Mucosa of rectum (tissue), 2 donors: Measurements from ENCODE around the gene ZNF189.

Source experiments
- H3K27ac ChIP-seq, 2 donors: one replicate each; pipeline ENCODE4 v1.7.0; 2013; ENCODE audit warnings: inconsistent platforms in 2 of 2, low read depth in 2 of 2, low read length in 2 of 2
- H3K27me3 ChIP-seq, 2 donors: one replicate each; pipeline ENCODE4 v1.7.0; 2013; ENCODE audit warnings: low read length in 2 of 2; ENCODE audit not compliant: control insufficient read depth in 2 of 2, insufficient read depth in 2 of 2
- H3K36me3 ChIP-seq, 2 donors: one replicate each; pipeline ENCODE4 v1.7.0; 2013; ENCODE audit warnings: low read length in 2 of 2; ENCODE audit not compliant: control insufficient read depth in 2 of 2, insufficient read depth in 2 of 2
- H3K4me1 ChIP-seq, 2 donors: one replicate each; pipeline ENCODE4 v1.7.0; 2013; ENCODE audit warnings: low read length in 2 of 2, mild to moderate bottlenecking in 1 of 2; ENCODE audit not compliant: control insufficient read depth in 2 of 2, insufficient read depth in 2 of 2
- H3K4me3 ChIP-seq, 2 donors: one replicate each; pipeline ENCODE4 v1.7.0; 2013; ENCODE audit warnings: low read length in 2 of 2
- H3K9ac ChIP-seq, 2 donors: one replicate each; pipeline ENCODE4 v1.7.0; 2013; ENCODE audit warnings: low read length in 2 of 2, low read depth in 1 of 2, mild to moderate bottlenecking in 1 of 2
- H3K9me3 ChIP-seq, 2 donors: one replicate each; pipeline ENCODE4 v1.7.0; 2013; ENCODE audit warnings: low read length in 2 of 2; ENCODE audit not compliant: control insufficient read depth in 2 of 2
- donor health status: healthy.
- donor health status: Normal muscosa, but diverticular disease.

ZNF189 gene

GRCh38 chr9:101417977-101418376 is 19.3 kb downstream of the ZNF189 start:
- Histone ChIP-seq H3K4me1 (peaks cover 0 to 5% of the 10 kb centered on the region in 2 donors), H3K27me3 (no peaks in the 10 kb centered on the region), H3K36me3 (no peaks in the 10 kb centered on the region), H3K4me3 (no peak overlapping the region), H3K9me3 (peaks cover 3 to 5% of the 10 kb centered on the region in 2 donors), H3K27ac (no peak overlapping the region), H3K9ac (no peak overlapping the region)

GRCh38 chr9:101418518-101419430 is 20.1 kb downstream of the ZNF189 start:
- no peaks in the 10 kb centered on the region for H3K27me3 ChIP-seq
- no peak overlapping the region for H3K27ac ChIP-seq
- peaks cover 0 to 5% of the 10 kb centered on the region in 2 donors for H3K4me1 ChIP-seq
- peaks cover under 1 to 3% of the 10 kb centered on the region in 2 donors for H3K9me3 ChIP-seq
- H3K36me3 ChIP-seq: no peaks in the 10 kb centered on the region
- H3K9ac ChIP-seq: no peak overlapping the region
- H3K4me3 ChIP-seq: no peak overlapping the region

GRCh38 chr9:101419863-101420262 is 21.2 kb downstream of the ZNF189 start:
- peaks cover 0 to 3% of the 10 kb centered on the region in 2 donors for H3K9me3 ChIP-seq
- H3K9ac ChIP-seq: no peak overlapping the region

DNA sequence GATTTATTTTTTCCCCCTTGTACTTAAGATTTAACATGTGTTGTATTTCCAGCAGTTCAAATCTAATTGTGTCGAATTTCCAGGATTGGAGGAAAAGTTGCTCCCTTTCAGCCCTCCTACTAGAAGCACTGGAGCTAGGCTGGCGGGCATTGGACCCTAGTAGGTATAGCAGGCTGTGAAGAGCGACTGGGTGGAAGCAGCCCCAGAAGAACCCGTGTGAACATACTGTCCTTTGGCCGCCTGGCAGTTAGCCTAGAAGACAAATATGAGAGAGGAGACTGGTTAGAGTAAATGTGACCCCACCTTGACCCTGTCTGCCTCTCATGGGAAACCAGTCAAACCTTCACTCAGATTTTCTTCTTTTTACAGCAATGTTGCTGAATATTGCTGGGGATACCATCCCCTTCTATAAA is 23.0 kb downstream of the ZNF189 start:
- Histone ChIP-seq H3K4me3 (no peak overlapping the region), H3K9me3 (no peaks in the 10 kb centered on the region), H3K27ac (no peak overlapping the region), H3K9ac (no peak overlapping the region), H3K27me3 (no peaks in the 10 kb centered on the region), H3K36me3 (no peaks in the 10 kb centered on the region), H3K4me1 (peaks cover 0 to 5% of the 10 kb centered on the region in 2 donors)

More at GRCh38 chr9:101419863-101420262, 21.2 kb downstream of the ZNF189 start:
- Histone ChIP-seq H3K27me3 (no peaks in the 10 kb centered on the region), H3K4me1 (peaks cover 0 to 5% of the 10 kb centered on the region in 2 donors), H3K27ac (no peak overlapping the region), H3K4me3 (no peak overlapping the region), H3K36me3 (no peaks in the 10 kb centered on the region)

DNA sequence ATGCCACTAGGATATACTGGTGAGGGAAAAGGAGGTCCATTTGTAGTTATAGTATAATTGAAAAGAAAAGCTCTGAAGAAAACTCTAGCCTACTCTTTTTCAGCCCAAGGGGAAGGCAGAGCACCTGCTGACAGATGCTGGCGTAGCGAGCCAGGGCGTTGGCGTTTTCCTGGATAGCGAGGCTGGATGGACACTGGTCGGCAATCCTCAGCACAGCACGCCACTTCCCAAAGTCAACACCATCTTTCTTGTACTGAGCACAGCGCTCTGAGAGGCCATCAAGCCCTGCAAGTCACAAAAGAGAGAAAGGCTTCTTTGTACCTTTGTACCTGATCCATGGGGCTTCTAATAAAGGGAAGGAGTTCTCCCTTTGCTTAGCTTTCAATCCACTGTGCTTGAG is 28.7 kb downstream of the ZNF189 start:
- no peaks in the 10 kb centered on the region for H3K36me3 ChIP-seq
- no peaks in the 10 kb centered on the region for H3K27me3 ChIP-seq
- H3K9me3 ChIP-seq: no peaks in the 10 kb centered on the region
- H3K4me1 ChIP-seq: peaks cover 0 to 3% of the 10 kb centered on the region in 2 donors
- H3K27ac ChIP-seq: no peak overlapping the region
- no peak overlapping the region for H3K9ac ChIP-seq
- no peak overlapping the region for H3K4me3 ChIP-seq

DNA sequence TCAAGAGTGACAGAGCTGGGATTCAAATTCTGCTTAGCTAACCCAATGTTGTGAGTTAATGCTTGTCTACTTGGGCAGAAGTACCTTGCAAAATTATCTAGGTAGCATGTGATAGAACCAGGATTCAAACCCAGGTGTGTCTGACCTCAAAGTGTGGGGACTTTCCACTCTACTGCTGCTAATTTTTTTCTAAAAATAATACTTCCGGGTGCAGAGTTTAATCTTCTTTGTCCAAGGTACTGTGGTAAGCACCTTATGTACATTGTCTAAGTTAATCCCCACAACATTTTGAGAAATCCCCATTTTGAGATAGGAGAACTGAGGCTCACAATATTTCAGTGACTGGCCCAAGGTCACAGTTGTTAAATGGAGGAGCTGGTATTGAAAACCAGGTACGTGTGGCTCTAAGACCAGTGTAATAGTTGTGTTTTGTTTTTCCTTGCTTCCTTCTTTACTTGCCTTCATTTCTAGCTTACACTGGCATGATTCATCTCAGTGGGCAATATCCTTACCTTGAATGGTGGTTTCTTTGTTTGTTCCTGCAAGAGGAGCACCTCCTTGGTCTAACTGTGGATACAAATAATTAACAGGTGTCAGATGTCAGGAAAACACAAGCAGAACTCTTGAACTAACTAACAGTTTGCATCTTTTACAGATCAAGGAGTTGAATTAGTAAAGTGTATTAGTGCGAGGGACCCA is 29.5 kb downstream of the ZNF189 start:
- H3K36me3 ChIP-seq: no peaks in the 10 kb centered on the region
- no peaks in the 10 kb centered on the region for H3K27me3 ChIP-seq
- no peak overlapping the region for H3K4me3 ChIP-seq
- H3K9me3 ChIP-seq: no peaks in the 10 kb centered on the region
- H3K27ac ChIP-seq: no peak overlapping the region
- peaks cover 0 to 3% of the 10 kb centered on the region in 2 donors for H3K4me1 ChIP-seq
- no peak overlapping the region for H3K9ac ChIP-seq

DNA sequence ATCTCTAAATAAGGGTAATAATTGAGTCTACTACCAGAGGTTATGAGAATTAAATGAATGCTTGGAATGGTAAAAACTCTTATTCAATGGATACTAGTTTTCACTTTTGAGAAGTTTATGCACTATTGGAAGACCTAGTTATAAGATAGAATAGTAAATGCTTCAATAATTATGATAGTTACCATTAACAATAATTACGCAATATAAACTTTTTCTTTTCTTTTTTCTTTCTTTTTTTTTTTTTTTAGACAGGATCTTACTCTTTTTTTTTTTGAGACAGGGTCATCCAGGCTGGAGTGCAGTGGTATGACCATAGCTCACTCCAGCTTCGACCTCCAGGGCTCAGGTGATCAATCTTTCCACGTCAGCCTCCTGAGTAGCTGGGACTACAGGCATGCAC is 30.3 kb downstream of the ZNF189 start:
- Histone ChIP-seq H3K36me3 (no peaks in the 10 kb centered on the region), H3K9me3 (no peaks in the 10 kb centered on the region), H3K27ac (no peak overlapping the region), H3K9ac (no peak overlapping the region), H3K4me1 (peaks cover 0 to 3% of the 10 kb centered on the region in 2 donors), H3K4me3 (no peak overlapping the region), H3K27me3 (no peaks in the 10 kb centered on the region)

GRCh38 chr9:101429736-101430135 is 31.1 kb downstream of the ZNF189 start:
- Histone ChIP-seq H3K4me3 (no peak overlapping the region), H3K27ac (no peak overlapping the region), H3K36me3 (no peaks in the 10 kb centered on the region), H3K9me3 (no peaks in the 10 kb centered on the region), H3K27me3 (no peaks in the 10 kb centered on the region), H3K9ac (no peak overlapping the region), H3K4me1 (peaks cover 3% of the 10 kb centered on the region in 2 donors)

DNA sequence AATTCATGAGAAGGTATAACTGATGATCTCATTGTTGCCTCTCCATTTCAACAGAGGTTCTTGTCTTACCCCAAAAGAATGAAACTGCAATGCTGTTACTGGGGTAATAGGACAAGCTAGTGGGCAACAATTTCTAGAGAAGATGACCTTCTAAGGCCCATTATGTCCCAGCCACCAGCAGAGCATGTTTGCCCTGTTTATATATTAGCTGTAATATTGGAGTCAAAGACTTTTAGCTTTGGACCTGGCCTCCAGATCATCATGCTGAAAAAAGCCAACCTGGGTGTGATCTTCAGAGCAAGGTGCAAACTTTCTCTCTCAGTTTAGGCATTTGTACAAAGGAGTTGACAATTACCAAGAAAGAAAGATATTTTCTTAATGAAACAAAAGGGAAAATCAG is 33.5 kb downstream of the ZNF189 start:
- Histone ChIP-seq H3K27me3 (no peaks in the 10 kb centered on the region), H3K27ac (no peak overlapping the region), H3K9ac (no peak overlapping the region), H3K4me1 (peaks cover 3% of the 10 kb centered on the region in 2 donors), H3K36me3 (no peaks in the 10 kb centered on the region), H3K9me3 (no peaks in the 10 kb centered on the region), H3K4me3 (no peak overlapping the region)

DNA sequence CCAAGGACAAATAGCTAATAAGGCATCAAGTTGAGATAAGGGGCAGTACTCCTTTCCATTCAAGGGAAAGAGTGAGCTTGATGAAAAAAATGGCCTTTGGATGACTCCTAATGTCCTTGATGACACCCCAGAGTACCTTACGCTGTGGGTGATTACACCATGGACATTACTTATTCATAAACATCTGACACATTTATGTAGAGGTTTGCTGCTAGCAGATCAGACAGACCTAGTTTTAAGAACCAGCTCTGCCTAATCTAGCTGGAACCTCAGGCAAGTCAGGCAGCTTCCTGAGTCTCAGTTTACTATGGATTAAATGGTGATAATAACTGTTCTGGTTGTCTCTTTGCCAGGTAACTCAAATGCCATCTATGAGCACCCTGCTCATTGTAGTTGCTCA is 34.1 kb downstream of the ZNF189 start:
- Histone ChIP-seq H3K9me3 (no peaks in the 10 kb centered on the region), H3K27ac (no peak overlapping the region), H3K36me3 (no peaks in the 10 kb centered on the region), H3K27me3 (no peaks in the 10 kb centered on the region), H3K9ac (no peak overlapping the region), H3K4me1 (peaks cover 3% of the 10 kb centered on the region in 2 donors), H3K4me3 (no peak overlapping the region)
